Aorta (tissue), 5 donors: ENCODE results near the gene PHLPP1. TPM values are rescaled to one million over a fixed set of nuclear protein-coding genes. Genes with fewer than 3 reads are reported as not detected.

Experiments
- ATAC-seq: fragments of 200-7000 bp; cut with Tn5 transposase; one replicate; pipeline ENCODE4 v1.9.1; 2022; ENCODE audit warnings: moderate library complexity; ENCODE audit not compliant: low FRiP score
- DNase-seq, 2 donors: peaks; one replicate each; pipeline ENCODE4 v3.0.0-alpha.2; 2020
- H3K27ac ChIP-seq, 2 donors: one replicate each; pipeline ENCODE4 v1.5.1; 2013; ENCODE audit warnings: low read length in 2 of 2, mild to moderate bottlenecking in 2 of 2, moderate library complexity in 2 of 2, control low read depth in 1 of 2, inconsistent platforms in 1 of 2, low read depth in 1 of 2
- H3K27me3 ChIP-seq, 2 donors: one replicate each; pipeline ENCODE4 v1.6.1; 2013; ENCODE audit warnings: control low read depth in 1 of 2, low read length in 1 of 2, mild to moderate bottlenecking in 1 of 2, moderate library complexity in 1 of 2; ENCODE audit not compliant: insufficient read depth in 2 of 2, control insufficient read depth in 1 of 2
- H3K36me3 ChIP-seq, 2 donors: one replicate each; pipeline ENCODE4 v1.6.1; 2013; ENCODE audit warnings: control low read depth in 1 of 2, low read length in 1 of 2, mild to moderate bottlenecking in 1 of 2; ENCODE audit not compliant: insufficient read depth in 2 of 2, control insufficient read depth in 1 of 2
- H3K4me1 ChIP-seq, 2 donors: one replicate each; pipeline ENCODE4 v1.6.1; 2013; ENCODE audit warnings: low read length in 2 of 2, control low read depth in 1 of 2, mild to moderate bottlenecking in 1 of 2, moderate library complexity in 1 of 2; ENCODE audit not compliant: insufficient read depth in 2 of 2, control insufficient read depth in 1 of 2
- H3K4me3 ChIP-seq, 2 donors: one replicate each; pipeline ENCODE4 v1.5.1; 2013; ENCODE audit warnings: low read length in 2 of 2, control low read depth in 1 of 2, mild to moderate bottlenecking in 1 of 2
- H3K9me3 ChIP-seq: one replicate; pipeline ENCODE4 v1.6.1; 2013; ENCODE audit warnings: mild to moderate bottlenecking, low read length; ENCODE audit not compliant: control insufficient read depth
- WGBS, 2 donors: extraction: QIAGEN DNeasy Blood & Tissue Kit; methylation state at CpG; one replicate each; pipeline ENCODE4 v1.1.7; 2013; 5-methylcytosine and 5-hydroxymethylcytosine counted together
- intact Hi-C, 2 donors: fragments of 100-400 bp; cut with DNase I; formaldehyde crosslinking; loops; one replicate each; pipeline versions ENCODE4 v1.14.2 to v1.15.0; 2022
- polyA plus RNA-seq, 2 donors: library from polyadenylated mRNA; stranded (reverse); fragments of 200-250 nt; gene quantifications; one replicate each; pipeline ENCODE4 v1.2.3, GENCODE V29; 2013
- total RNA-seq, 2 donors: library from RNA; stranded (reverse); fragmentation: NEBNext Ultra II Directional; extraction: Animal tissue kit (Norgen Biotek cat#: 25700); gene quantifications; one replicate each; pipeline ENCODE4 v1.2.1, GENCODE V29; 2021
- donor health status: healthy with polysubstance abuse.
- donor health status: Bipolar disorder and iron deficiency.
- donor health status: DM: no; HTN: no; CAD: no.
- donor health status: DM: no; HTN: no; CAD: no.
- donor health status: DM: yes; HTN: yes; CAD: no.

PHLPP1 gene
- total and polyA plus RNA-seq, 4 donors: 1.6 to 16.5 (median 8.3) TPM

DNA sequence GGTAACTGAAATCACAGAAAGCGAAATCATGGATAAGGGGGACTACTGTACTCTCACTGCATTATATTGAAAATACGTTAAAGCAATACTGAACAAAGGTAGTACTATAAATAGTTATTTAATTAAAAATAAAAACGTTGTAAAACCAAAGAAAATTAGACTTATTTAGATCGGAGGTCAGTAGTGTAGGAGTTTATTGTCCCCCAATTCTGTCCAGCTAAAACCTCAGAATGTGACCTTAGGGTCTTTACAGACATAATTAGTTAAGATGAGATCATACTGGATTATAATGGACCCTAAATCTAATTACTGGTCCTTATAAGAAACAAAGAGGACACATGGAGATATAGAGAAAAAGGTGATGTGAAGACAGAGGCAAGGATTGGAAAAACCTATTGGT lies 95.3 kb downstream of the PHLPP1 start:
- WGBS, 2 donors: 83 to 86% methylated on average over 4 of the region's 4 CpGs
- ATAC-seq: no peak
- intact Hi-C loops: no loop called here
- no peaks in the 10 kb centered on the region for H3K36me3 ChIP-seq
- H3K27me3 ChIP-seq: no peaks in the 10 kb centered on the region
- H3K9me3 ChIP-seq: no peaks in the 10 kb centered on the region
- H3K4me3 ChIP-seq: no peak overlapping the region
- DNase-seq: no peak
- H3K4me1 ChIP-seq: no peaks in the 10 kb centered on the region
- H3K27ac ChIP-seq: no peak overlapping the region

DNA sequence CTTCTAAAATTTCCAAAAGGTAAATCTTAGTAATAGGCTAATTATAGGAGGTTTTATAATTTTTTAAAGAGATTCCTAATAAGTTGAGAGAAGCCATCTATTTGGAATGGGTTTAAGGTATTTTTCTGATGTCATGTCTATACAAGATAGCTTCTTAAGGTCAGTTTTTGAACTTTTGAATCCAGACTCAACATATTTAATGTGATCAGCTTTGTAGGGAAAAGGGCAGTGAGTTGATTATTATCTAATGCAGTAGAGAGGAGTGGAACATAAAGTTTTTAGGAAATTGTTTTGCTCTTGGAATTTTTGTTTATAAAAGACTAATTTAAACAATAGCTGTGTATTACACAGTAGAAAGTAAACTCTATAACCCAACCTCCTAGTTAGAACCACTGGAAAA lies 96.3 kb downstream of the PHLPP1 start:
- DNase-seq: no peak

DNA sequence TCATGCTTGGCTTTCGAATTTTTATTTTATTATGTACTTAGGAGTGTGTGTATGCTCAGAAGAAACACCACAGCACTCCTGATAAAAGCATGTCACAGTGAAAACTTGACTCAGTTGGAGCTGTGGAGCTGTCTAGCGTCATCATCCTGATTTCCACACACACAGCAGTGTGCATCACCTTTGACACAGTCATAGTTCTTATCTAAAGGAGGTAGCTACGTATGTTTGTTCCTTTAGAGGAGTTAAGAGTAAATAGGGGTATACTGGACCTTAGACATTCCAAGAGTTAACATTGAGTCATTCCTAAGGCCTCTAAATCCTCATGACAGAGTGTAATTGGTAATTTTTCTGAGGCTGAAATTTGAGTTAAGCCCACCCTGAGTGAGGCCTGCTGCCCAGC lies 96.9 kb downstream of the PHLPP1 start:
- ATAC-seq (no peak), DNase-seq (no peak)
- intact Hi-C loops: no loop called here
- Histone ChIP-seq H3K36me3 (no peaks in the 10 kb centered on the region), H3K27ac (no peak overlapping the region), H3K27me3 (no peaks in the 10 kb centered on the region), H3K4me3 (no peak overlapping the region), H3K9me3 (no peaks in the 10 kb centered on the region), H3K4me1 (no peaks in the 10 kb centered on the region)
- 89 to 91% methylated on average over 3 of the region's 3 CpGs for WGBS, 2 donors

More for the DNA sequence above, 96.3 kb downstream of the PHLPP1 start:
- no peaks in the 10 kb centered on the region for H3K27me3 ChIP-seq
- intact Hi-C loops: no loop called here
- ATAC-seq: no peak
- H3K36me3 ChIP-seq: no peaks in the 10 kb centered on the region
- no peak overlapping the region for H3K27ac ChIP-seq
- no peak overlapping the region for H3K4me3 ChIP-seq
- H3K4me1 ChIP-seq: no peaks in the 10 kb centered on the region
- no peaks in the 10 kb centered on the region for H3K9me3 ChIP-seq

DNA sequence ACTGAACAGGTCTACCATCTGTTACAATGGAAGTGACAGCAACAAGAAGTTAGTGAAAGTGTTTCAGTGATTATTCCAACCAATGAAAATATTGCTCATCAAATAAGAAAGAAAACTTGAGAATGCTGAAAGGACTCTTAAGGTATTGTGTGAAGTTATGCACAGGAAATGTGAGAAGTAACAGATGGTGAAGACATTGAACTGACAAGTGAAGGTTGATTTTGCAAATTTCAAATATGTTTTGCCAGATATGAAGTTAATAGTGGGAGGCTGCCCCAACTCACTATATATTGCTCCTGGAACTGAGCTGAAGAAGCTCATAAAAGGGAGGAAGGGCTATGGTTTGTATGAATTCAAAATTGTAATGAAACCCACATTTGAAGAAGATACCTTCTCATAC lies 97.5 kb downstream of the PHLPP1 start:
- ATAC-seq (no peak), DNase-seq (no peak)
- H3K4me3 ChIP-seq: no peak overlapping the region
- no peak overlapping the region for H3K27ac ChIP-seq
- no peaks in the 10 kb centered on the region for H3K9me3 ChIP-seq
- no peaks in the 10 kb centered on the region for H3K27me3 ChIP-seq
- no peaks in the 10 kb centered on the region for H3K36me3 ChIP-seq
- H3K4me1 ChIP-seq: no peaks in the 10 kb centered on the region
- intact Hi-C loops: no loop called here

DNA sequence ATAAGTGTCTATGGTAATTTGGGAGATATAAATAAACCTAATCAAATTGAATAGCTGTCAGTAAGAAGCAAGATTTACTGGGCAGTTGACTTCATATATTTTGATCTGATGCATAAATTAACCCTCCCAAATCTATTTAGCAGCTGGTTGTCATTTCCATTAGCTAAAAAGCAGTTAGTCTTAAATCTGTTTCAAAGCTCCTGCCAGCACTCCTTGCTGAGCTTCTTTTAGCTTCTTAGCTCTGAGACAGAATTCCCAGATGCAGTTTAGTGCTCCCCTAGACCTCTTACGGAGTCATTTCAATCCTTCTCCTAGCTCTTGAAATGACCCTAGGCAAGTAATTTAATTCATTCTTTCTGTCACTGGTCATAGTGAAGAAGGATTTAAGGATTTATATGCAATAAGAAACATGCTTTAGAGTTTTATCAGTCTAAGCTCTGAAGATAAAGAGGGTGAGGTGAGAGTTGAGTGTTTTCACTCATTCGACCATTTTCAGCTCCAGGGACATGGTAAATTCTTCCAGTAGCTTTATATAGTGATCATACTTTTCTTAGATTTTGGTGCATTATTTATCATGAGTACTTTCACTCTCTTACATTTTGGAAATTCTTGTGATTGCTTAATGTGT lies 98.9 kb downstream of the PHLPP1 start:
- no peak overlapping the region for H3K27ac ChIP-seq
- intact Hi-C loops: no loop called here
- no peaks in the 10 kb centered on the region for H3K9me3 ChIP-seq
- no peaks in the 10 kb centered on the region for H3K27me3 ChIP-seq
- ATAC-seq: no peak
- no peaks in the 10 kb centered on the region for H3K36me3 ChIP-seq
- WGBS, 2 donors: 58 to 64% methylated on average over 2 of the region's 2 CpGs
- DNase-seq: no peak
- no peaks in the 10 kb centered on the region for H3K4me1 ChIP-seq
- H3K4me3 ChIP-seq: no peak overlapping the region

DNA sequence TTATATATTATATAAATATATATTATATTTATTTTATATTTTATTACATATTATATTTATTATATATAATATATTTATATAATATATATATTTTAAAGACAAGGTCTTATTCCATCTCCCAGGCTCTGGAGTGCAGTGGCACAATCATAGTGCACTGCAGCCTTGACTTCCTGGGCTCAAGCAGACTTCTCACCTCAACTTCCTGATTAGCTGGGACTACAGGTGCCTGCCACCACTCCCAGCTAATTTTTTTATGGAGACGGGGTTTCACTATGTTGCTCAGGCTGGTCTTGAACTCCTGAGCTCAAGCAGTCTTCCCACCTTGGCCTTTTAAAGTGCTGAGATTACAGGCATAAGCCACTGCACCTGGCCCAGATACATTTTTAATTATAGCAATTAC lies 110.0 kb downstream of the PHLPP1 start:
- WGBS, 2 donors: 95 to 96% methylated on average over 1 of the region's 1 CpG
- intact Hi-C loops: no loop called here

DNA sequence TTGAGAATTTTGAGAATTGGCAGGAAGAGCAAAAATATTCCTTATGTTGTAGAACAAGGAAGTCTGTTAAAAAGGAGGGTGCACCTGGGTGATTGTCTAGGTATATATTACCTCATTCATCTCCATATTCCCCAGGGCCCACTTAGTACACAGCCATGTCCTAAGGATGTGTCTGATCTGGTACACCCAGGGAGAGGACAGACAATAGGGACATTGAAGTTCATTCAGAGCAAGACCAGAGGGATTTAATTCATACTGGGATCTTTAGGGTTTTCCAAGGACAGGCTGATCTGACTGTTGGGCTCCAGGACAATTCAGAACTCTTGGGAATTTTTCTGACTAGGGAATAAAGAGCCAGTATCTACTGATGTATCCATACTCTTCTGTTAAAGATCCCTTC lies 112.1 kb downstream of the PHLPP1 start:
- no peak for DNase-seq

More for the DNA sequence above, 110.0 kb downstream of the PHLPP1 start:
- DNase-seq (no peak), ATAC-seq (no peak)
- H3K4me1 ChIP-seq: peaks cover 0 to 2% of the 10 kb centered on the region in 2 donors
- no peaks in the 10 kb centered on the region for H3K36me3 ChIP-seq
- no peak overlapping the region for H3K4me3 ChIP-seq
- H3K27me3 ChIP-seq: no peaks in the 10 kb centered on the region
- H3K9me3 ChIP-seq: no peaks in the 10 kb centered on the region
- H3K27ac ChIP-seq: no peak overlapping the region

DNA sequence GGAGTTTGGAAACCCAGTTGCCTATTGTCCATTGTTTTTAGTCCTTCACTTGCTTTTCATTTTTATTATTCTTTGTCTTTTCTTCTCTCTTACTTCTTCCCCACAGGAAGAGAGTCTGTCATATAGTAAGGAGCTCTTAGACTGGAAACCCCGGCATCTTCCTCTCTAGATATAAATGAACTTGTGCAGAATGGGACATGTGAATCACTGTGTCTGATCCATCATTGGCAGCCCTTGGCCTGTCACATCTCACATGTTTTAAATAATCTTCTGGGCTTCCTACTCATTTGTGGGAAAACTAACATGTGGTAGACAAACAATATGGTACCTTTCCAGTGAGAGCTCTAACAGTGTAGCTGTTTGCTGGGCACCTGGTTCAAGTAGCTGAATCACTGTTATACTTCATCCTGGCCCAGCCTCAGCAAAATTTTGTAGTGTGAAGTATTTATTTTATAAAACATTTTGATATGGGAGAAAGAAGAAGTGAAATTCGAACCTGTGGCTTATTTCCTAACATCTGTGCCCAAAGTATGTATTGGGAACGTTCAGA lies 112.8 kb downstream of the PHLPP1 start:
- WGBS, 2 donors: 61 to 69% methylated on average over 3 of the region's 3 CpGs
- H3K27me3 ChIP-seq: no peaks in the 10 kb centered on the region
- ATAC-seq (no peak), DNase-seq (no peak)
- H3K4me3 ChIP-seq: no peak overlapping the region
- no peaks in the 10 kb centered on the region for H3K9me3 ChIP-seq
- intact Hi-C loops: no loop called here
- H3K4me1 ChIP-seq: peaks cover 1 to 2% of the 10 kb centered on the region in 2 donors
- no peaks in the 10 kb centered on the region for H3K36me3 ChIP-seq
- no peak overlapping the region for H3K27ac ChIP-seq

More for the DNA sequence above, 112.1 kb downstream of the PHLPP1 start:
- Histone ChIP-seq H3K9me3 (no peaks in the 10 kb centered on the region), H3K4me3 (no peak overlapping the region), H3K27me3 (no peaks in the 10 kb centered on the region), H3K4me1 (peaks cover 1 to 2% of the 10 kb centered on the region in 2 donors), H3K36me3 (no peaks in the 10 kb centered on the region), H3K27ac (no peak overlapping the region)
- ATAC-seq: no peak
- intact Hi-C loops: no loop called here

DNA sequence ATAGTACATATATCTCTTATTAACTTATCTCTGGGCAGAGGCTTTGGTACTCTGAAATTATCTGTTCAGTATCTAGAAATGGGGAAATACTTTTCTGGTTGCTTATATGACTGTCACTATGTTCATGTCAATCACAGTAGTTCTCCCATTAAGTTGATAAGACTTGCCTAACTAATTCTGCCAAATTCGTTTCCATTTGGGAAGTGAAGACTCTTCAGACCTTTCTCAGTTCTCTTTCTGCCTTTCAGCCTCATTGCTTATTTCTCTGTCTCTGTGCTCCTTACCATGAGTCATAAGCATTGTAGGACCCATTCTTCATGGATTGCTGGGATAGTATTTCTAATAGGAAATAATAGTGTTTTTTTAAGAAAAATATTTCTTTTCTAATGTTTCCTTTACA lies 113.5 kb downstream of the PHLPP1 start:
- intact Hi-C loops: no loop called here
- ATAC-seq (no peak), DNase-seq (no peak)
- Histone ChIP-seq H3K27me3 (no peaks in the 10 kb centered on the region), H3K36me3 (no peaks in the 10 kb centered on the region), H3K9me3 (no peaks in the 10 kb centered on the region), H3K4me1 (peaks cover 1 to 2% of the 10 kb centered on the region in 2 donors), H3K27ac (no peak overlapping the region), H3K4me3 (no peak overlapping the region)
- 74 to 77% methylated on average over 1 of the region's 1 CpG for WGBS, 2 donors
